Stimulated activated CD8-positive, alpha-beta memory T cell treated with anti-CD3 and anti-CD28 coated beads, Interleukin-4, amount 100 ng/mL, for 24 hours (primary cell): Measurements from ENCODE around the gene ATP1B2.
"Not testable (repeated sequence)": the region's sequence is repeated elsewhere in the genome, so short reads cannot be mapped to it uniquely, and the experiment has no call there.

ENCODE experiments used
- DNase-seq: peaks from one replicate; pipeline ENCODE4 v3.0.0-alpha.2; 2020; ENCODE audit warnings: low read depth

The ATP1B2 gene

GRCh38 chr17:7650509-7651096 lies at the start of gene ATP1B2:
Gene ATP1B2 (plus strand): TSS chr17:7650926. CDS start chr17:7651519, 593 bp downstream.
- DNase-seq: peak; percentile 63

GRCh38 chr17:7606280-7606679 lies 44.4 kb upstream of the ATP1B2 start:
- DNase-seq: no peak

GRCh38 chr17:7610641-7611040 lies 40.1 kb upstream of the ATP1B2 start:
- no peak for DNase-seq

- no peak for DNase-seq
These were observed 39.0 kb upstream of the ATP1B2 start for GRCh38 chr17:7611635-7612293.

GRCh38 chr17:7612294-7612640 lies 38.5 kb upstream of the ATP1B2 start:
- no peak for DNase-seq

- DNase-seq: no peak
These were observed 36.8 kb upstream of the ATP1B2 start for GRCh38 chr17:7613769-7614424.

GRCh38 chr17:7614425-7615264 lies 36.1 kb upstream of the ATP1B2 start, which contains the start of gene FXR2:
Gene FXR2 (minus strand): TSS chr17:7614897. CDS start chr17:7614532, 365 bp downstream.
- peak; percentile 99 for DNase-seq

- no peak for DNase-seq
These were observed 35.4 kb upstream of the ATP1B2 start for GRCh38 chr17:7615265-7615747.

- DNase-seq: no peak
These were observed 32.1 kb upstream of the ATP1B2 start for GRCh38 chr17:7618608-7619007.

- no peak for DNase-seq
These were observed 29.9 kb upstream of the ATP1B2 start for GRCh38 chr17:7620835-7621234.

GRCh38 chr17:7623661-7624060 lies 27.1 kb upstream of the ATP1B2 start:
- no peak for DNase-seq

- DNase-seq: not testable (repeated sequence)
These were observed 25.0 kb upstream of the ATP1B2 start for GRCh38 chr17:7625749-7626148.

- no peak for DNase-seq
These were observed 24.4 kb upstream of the ATP1B2 start for GRCh38 chr17:7626307-7626706.

GRCh38 chr17:7626956-7627249 lies 23.8 kb upstream of the ATP1B2 start:
- no peak for DNase-seq

GRCh38 chr17:7627250-7628121 lies 23.2 kb upstream of the ATP1B2 start, which contains the start of gene SAT2:
Gene SAT2 (minus strand): TSS chr17:7627821. CDS start chr17:7627635, 186 bp downstream.
- peak; percentile 80 for DNase-seq

GRCh38 chr17:7629939-7630571 lies 20.7 kb upstream of the ATP1B2 start, which contains the start of gene SHBG:
Gene SHBG (plus strand): TSS chr17:7630135. CDS start chr17:7630173, 38 bp downstream.
- DNase-seq: no peak

- DNase-seq: no peak
These were observed 19.0 kb upstream of the ATP1B2 start for GRCh38 chr17:7631398-7632380.

- no peak for DNase-seq
These were observed 18.2 kb upstream of the ATP1B2 start for GRCh38 chr17:7632492-7632894.

- no peak for DNase-seq
These were observed 17.6 kb upstream of the ATP1B2 start for GRCh38 chr17:7633093-7633492.

GRCh38 chr17:7634384-7634783 lies 16.3 kb upstream of the ATP1B2 start:
- DNase-seq: no peak
